ENCODE results near the gene IP6K1. TPM values are rescaled to one million over a fixed set of nuclear protein-coding genes. Genes with fewer than 3 reads are reported as not detected.
"Not testable (repeated sequence)": the region's sequence is repeated elsewhere in the genome, so short reads cannot be mapped to it uniquely, and the experiment has no call there.

IP6K1 gene
- polyA plus RNA-seq, 1 donor from 2014 or later, result 28.7 TPM

DNA sequence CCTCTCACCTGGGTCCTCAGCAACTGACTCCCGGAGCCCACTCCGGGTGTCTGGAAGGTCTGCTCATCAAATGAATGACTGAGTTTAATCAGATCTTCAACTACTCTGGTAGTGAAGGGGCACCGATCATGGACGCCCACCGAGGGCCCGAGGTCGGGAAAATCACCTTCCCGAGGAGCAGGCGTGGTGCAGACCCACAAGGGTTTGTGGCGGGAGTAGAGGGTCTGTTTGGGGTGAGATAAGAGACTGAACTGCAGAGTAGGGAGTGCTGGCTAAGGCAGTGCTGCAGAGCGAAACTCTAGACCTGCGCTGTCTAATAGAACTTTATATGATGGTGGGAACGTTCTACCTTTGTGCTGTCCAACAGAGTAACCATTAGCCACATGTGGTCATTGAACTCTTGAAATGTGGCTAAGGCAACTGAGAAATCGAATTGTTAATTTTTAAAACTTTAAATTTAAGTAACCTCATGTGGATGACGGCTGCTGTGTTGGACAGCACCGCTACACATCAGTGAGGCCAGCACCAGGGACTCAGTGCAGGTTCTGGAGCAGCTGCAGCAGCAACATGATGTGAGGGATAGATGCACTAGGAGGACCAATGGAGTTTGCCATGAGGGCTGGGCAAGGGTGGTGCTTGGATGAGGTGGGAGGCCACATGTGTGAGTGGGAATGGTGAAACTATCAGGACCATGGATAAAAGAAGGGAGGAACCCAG, 96.3 kb downstream of the IP6K1 start:
- peaks cover 12 to 22% (median 17%) of the 10 kb centered on the region in 3 donors for H3K4me1 Mint-ChIP-seq
- H3K27ac Mint-ChIP-seq, result peak overlapping the region; percentile 96 to 98 (median 97)
- H3K27me3 Mint-ChIP-seq, H3K9me3 Mint-ChIP-seq, H3K36me3 Mint-ChIP-seq: not testable (repeated sequence)
- peak overlapping the region; percentile 96 to 99 (median 98) for H3K4me3 Mint-ChIP-seq

DNA sequence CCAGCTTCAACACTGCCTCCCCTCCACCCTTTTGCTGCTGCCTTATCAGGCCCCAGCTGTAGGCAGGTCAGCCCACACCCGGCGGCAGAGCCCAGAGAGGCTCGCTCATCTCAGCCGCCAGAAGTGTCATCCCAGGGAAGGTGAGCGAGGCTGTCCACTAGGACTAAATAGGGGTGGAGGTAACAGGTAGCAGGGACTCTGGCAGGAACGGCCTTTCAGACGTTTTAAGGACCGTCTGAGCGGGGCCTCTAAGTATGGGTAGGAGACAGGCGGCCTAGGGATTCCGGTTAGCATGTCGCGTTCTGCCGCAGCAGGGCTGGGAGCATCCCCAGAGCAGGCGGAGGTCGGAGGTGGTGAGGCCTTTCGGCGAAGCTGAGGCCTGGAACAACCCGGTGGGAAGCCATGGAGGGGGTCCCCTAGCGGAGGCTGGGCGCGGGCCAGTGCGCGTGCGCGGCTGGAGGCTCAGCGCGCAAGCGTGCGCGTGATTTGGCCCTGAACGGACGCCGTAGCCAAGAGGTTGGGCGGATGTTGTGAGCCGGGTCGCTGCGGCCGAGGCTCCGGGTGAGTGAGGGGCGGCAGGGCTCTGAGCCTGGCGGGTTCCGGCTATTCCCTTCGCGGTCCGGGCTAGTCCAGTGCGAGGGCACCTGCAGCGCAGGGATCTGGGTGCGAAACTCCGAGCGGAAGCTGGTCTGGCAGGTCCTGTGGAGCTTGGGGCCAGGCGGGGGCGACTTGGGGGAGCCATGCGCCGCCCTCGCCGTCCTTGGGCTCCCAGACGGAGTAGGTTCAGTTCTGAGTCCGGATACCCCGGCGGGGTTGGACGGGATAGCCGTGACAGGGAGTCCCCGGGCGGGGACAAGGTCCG, 97.1 kb downstream of the IP6K1 start, which contains the start of the genes MST1 and RNF123:
MST1 (minus strand) TSS at position 429 of the 862 bp plus-strand sequence. CDS start 783 bp downstream, outside the sequence.
RNF123 (plus strand) TSS at position 512 of the 862 bp plus-strand sequence. CDS start 1,609 bp downstream, outside the sequence.
- H3K27ac Mint-ChIP-seq, result peak within 1 kb of the TSS; percentile 96 to 98 (median 97)
- H3K9me3 Mint-ChIP-seq, result no peaks in the 10 kb centered on the region
- H3K4me1 Mint-ChIP-seq, result peaks cover 12 to 22% (median 17%) of the 10 kb centered on the region in 3 donors
- peaks cover 8% of the 10 kb centered on the region for H3K27me3 Mint-ChIP-seq
- H3K36me3 Mint-ChIP-seq, result peaks cover 2% of the 10 kb centered on the region
- peak within 1 kb of the TSS; percentile 96 to 99 (median 98) for H3K4me3 Mint-ChIP-seq

- Mint-ChIP-seq H3K27ac (peak overlapping the region; percentile 96 to 98 (median 97)), H3K4me3 (peak overlapping the region; percentile 96 to 99 (median 98))
- not testable (repeated sequence) for H3K36me3 Mint-ChIP-seq
Measured at GRCh38 chr3:49688338-49689045, 97.8 kb downstream of the IP6K1 start.

DNA sequence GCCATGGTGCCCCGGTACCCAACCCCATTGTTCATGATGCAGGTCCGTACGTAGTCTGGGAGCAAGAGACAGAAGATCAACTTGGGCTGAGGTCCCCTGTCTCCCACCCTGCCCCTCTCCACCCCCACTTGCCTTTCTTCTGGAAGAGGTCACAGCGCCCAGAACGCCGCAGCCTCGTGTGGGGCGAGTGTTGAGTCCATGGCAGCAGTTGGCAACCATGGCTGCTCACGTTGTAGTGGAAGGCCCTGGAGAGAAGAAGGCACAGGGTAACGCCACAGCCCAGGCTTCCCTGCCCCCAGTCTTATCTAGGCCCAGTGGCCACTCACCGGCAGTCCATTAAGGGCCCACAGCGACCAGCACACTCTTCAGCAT, 98.9 kb downstream of the IP6K1 start:
- Mint-ChIP-seq H3K4me1 (peaks cover 9 to 18% (median 13%) of the 10 kb centered on the region in 3 donors), H3K27ac (peak overlapping the region in 1 of 3 donors; percentile 88), H3K4me3 (peak overlapping the region in 3 of 4 donors; percentile 12 to 96 (median 77))
- not testable (repeated sequence) for H3K9me3 Mint-ChIP-seq, H3K27me3 Mint-ChIP-seq, H3K36me3 Mint-ChIP-seq

More at GRCh38 chr3:49688338-49689045, 97.8 kb downstream of the IP6K1 start:
- not testable (repeated sequence) for H3K9me3 Mint-ChIP-seq, H3K27me3 Mint-ChIP-seq
- peaks cover 12 to 22% (median 15%) of the 10 kb centered on the region in 3 donors for H3K4me1 Mint-ChIP-seq

DNA sequence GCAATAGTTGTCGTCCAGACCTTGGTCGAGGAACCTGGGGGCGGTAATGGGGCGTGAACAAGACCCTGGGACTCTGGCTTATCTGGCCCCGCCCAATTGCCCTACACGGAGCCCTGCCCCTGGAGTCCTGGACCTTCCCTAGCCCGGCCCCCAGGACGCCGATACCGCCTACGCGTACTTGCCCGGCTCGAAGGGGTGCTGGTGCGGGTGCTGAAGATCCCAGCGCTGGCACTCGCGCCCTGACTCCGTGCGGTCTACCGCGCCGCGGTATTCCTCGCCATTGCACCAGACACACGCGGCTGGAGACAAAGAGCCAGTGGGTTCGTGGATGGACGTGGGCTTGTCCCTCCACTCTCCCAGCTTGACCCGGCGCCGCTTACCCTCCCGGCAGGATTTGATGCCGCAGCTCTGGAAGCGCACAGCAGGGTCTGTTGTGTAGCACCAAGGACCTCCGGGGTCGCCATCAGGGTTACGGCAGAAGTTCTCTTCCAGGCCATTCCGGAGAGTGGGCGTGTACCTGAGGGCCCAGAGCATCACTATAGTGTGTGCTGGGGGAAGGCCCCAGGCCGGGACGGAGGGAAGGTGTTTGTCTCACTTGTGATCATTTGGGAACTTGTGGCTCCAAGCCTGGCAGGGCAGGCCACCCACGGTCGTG, 99.4 kb downstream of the IP6K1 start:
- not testable (repeated sequence) for H3K9me3 Mint-ChIP-seq, H3K36me3 Mint-ChIP-seq, H3K27me3 Mint-ChIP-seq
- Mint-ChIP-seq H3K4me1 (peaks cover 9 to 17% (median 13%) of the 10 kb centered on the region in 3 donors), H3K4me3 (peak overlapping the region; percentile 71 to 96 (median 78)), H3K27ac (peak overlapping the region in 2 of 3 donors; percentile 13 to 88)

DNA sequence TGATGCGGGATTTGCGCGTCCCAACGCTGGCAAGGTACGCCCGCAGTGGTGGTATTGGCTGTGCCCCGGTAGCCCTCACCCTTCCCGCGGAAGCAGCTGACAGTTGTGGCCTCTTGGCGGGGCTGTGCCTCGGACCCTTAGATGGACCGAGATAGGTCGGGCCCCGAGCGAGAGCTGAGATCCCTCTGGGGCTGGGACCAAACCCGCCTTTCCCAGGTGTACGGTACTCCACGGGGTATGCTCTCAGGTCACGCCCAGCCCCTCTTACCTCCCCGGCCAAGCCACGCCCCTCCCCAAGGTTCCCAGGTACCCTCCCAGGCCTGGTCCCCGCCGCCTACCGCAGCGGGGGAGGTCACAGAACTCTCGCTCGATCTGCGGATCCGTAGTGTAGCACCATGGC, 100.0 kb downstream of the IP6K1 start:
- peak overlapping the region in 2 of 3 donors; percentile 13 to 88 for H3K27ac Mint-ChIP-seq
- H3K4me3 Mint-ChIP-seq, result peak overlapping the region in 3 of 4 donors; percentile 71 to 83 (median 78)
- not testable (repeated sequence) for H3K36me3 Mint-ChIP-seq, H3K9me3 Mint-ChIP-seq, H3K27me3 Mint-ChIP-seq
- H3K4me1 Mint-ChIP-seq, result peaks cover 9 to 17% (median 13%) of the 10 kb centered on the region in 3 donors

DNA sequence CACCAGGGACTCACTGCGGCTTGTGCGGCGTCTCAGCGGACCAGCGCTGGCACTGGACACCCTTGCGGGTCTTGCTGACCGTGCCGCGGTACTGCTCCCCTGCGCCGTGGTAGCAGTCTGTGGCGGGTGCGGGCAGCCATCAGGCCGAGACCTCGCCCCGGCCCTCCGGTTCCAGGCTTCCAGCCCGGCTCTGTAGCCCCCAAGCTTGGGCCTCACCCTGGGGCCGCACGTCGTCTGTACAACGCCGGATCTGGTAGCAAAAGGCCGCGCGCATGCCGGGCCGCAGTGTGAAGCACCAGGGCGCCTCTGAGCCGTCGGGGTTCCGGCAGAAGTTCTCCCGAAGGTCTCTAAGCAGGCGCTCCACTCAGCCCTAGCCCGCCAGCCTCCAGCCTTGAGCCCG, 100.5 kb downstream of the IP6K1 start:
- H3K9me3 Mint-ChIP-seq, H3K36me3 Mint-ChIP-seq, H3K27me3 Mint-ChIP-seq, H3K27ac Mint-ChIP-seq: not testable (repeated sequence)
- H3K4me1 Mint-ChIP-seq, result peaks cover 8 to 17% (median 10%) of the 10 kb centered on the region in 3 donors
- H3K4me3 Mint-ChIP-seq, result peak overlapping the region in 1 of 4 donors; percentile 52

- H3K9me3 Mint-ChIP-seq, H3K27me3 Mint-ChIP-seq, H3K27ac Mint-ChIP-seq, H3K36me3 Mint-ChIP-seq: not testable (repeated sequence)
- peaks cover under 1 to 14% (median 8%) of the 10 kb centered on the region in 3 donors for H3K4me1 Mint-ChIP-seq
- peak overlapping the region in 1 of 4 donors; percentile 38 for H3K4me3 Mint-ChIP-seq
Measured at GRCh38 chr3:49685103-49685502, 101.2 kb downstream of the IP6K1 start.

DNA sequence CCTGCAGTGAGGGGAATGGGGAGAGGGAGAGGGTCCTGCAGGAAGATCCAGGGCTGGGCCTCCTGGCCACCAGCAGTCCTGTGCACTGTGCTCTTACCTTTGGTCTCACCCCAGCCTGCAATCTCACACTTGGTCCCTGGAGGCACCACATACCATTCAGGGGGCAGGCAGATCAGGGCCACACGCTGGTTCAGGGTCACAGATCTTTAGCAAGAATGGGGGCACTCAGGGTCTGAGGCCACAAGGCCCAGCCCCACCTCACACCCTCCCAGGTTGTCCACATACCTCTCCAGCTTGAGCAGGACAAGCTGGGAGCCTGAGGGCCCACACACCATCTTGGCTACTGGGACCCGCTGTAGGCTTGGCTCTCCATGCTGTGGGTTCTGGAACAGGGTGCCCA, 101.9 kb downstream of the IP6K1 start:
- H3K4me1 Mint-ChIP-seq, H3K27me3 Mint-ChIP-seq, H3K9me3 Mint-ChIP-seq, H3K36me3 Mint-ChIP-seq: not testable (repeated sequence)
- H3K27ac Mint-ChIP-seq, result peak overlapping the region in 1 of 3 donors; percentile 23
- H3K4me3 Mint-ChIP-seq, result peak overlapping the region in 1 of 4 donors; percentile 38

GRCh38 chr3:49683162-49683561, 103.2 kb downstream of the IP6K1 start:
- Mint-ChIP-seq H3K4me1 (peaks cover 0 to 1% (median 1%) of the 10 kb centered on the region in 3 donors), H3K4me3 (no peak overlapping the region), H3K27me3 (peaks cover 8% of the 10 kb centered on the region), H3K9me3 (no peaks in the 10 kb centered on the region), H3K36me3 (no peaks in the 10 kb centered on the region), H3K27ac (no peak overlapping the region)

GRCh38 chr3:49681543-49681942, 104.8 kb downstream of the IP6K1 start:
- Mint-ChIP-seq H3K27me3 (peaks cover 3% of the 10 kb centered on the region), H3K9me3 (no peaks in the 10 kb centered on the region), H3K4me1 (peaks cover 0 to 2% (median 1%) of the 10 kb centered on the region in 3 donors), H3K27ac (no peak overlapping the region), H3K4me3 (no peak overlapping the region), H3K36me3 (no peaks in the 10 kb centered on the region)

DNA sequence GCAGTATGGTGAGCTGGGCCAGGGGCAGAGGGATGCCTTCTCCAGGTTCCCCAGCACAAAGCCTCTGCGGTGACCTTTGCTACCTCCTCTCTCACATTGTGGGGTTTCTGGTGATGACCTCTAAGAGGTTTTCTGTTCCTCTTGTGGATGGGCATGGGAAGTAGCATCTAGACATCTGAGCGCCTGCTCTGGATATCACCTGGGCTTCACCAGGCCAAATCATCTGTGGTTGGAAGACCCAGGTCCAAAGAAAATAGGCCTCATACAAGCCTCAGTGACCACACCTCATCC, 105.2 kb downstream of the IP6K1 start:
- Mint-ChIP-seq H3K27me3 (peaks cover 3% of the 10 kb centered on the region), H3K36me3 (no peaks in the 10 kb centered on the region), H3K4me1 (peaks cover 0 to 2% (median under 1%) of the 10 kb centered on the region in 3 donors), H3K27ac (no peak overlapping the region), H3K4me3 (no peak overlapping the region), H3K9me3 (no peaks in the 10 kb centered on the region)

DNA sequence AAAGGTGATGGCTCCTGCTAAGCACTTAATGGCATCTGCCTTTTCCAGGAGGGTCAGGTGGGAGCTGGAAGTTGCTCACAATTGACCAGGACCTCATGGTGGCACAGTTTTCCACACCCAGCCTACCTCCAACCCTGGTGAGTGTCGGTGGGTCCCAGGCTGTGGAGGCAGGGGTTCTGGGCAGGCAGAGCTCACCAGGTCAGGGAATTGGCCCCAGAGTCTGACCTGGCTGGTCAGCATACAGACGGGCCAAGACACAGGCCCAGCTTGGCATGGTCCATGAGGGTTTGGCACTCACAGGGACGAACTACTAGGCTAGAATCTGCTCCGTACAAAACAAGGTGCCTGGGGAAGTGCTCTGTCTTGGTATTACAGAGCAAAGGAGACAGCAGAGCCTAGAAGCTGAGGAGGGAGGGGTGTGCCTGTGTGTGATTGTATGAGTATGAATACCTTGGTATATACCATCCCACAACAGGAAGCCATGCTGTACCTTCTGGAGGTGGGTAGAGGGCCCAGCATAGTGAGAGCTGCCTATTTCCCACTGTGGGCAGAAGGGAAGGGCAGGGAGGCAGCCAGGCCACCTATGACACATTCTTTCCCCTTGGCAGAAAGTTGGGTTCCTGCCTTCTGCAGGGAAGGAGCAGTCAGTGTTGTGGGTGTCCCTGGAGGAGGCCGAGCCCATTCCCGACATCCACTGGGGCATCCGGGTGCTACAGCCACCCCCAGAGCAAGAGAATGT, 105.7 kb downstream of the IP6K1 start:
- Mint-ChIP-seq H3K27me3 (peaks cover 3% of the 10 kb centered on the region), H3K27ac (no peak overlapping the region), H3K36me3 (peaks cover 2% of the 10 kb centered on the region), H3K9me3 (no peaks in the 10 kb centered on the region), H3K4me3 (no peak overlapping the region), H3K4me1 (peaks cover 0 to 4% (median 2%) of the 10 kb centered on the region in 3 donors)

GRCh38 chr3:49675912-49676311, 110.4 kb downstream of the IP6K1 start:
- Mint-ChIP-seq H3K27ac (peak overlapping the region in 2 of 3 donors; percentile 43 to 93), H3K4me3 (peak overlapping the region in 1 of 4 donors; percentile 93), H3K36me3 (peaks cover 3% of the 10 kb centered on the region), H3K27me3 (no peaks in the 10 kb centered on the region), H3K9me3 (peaks cover 0 to 1% (median 0%) of the 10 kb centered on the region in 3 donors), H3K4me1 (peaks cover 13 to 19% (median 17%) of the 10 kb centered on the region in 3 donors)
